GM18873 (cell line): Measurements from ENCODE around the gene RIBC2.
"Not testable (repeated sequence)": the region's sequence is repeated elsewhere in the genome, so short reads cannot be mapped to it uniquely, and the experiment has no call there.

Source experiments
- ATAC-seq: cut with Tn5 transposase; IDR thresholded peaks from one replicate; pipeline ENCODE4 v1.9.1; 2021; ENCODE audit warnings: mild to moderate bottlenecking, moderate library complexity, moderate number of reproducible peaks; ENCODE audit not compliant: unreplicated experiment, low FRiP score

Gene RIBC2

GRCh38 chr22:45423524-45423923, 10.0 kb downstream of the RIBC2 start:
- no peak for ATAC-seq

- no peak for ATAC-seq
Measured at GRCh38 chr22:45424241-45424731, 10.8 kb downstream of the RIBC2 start.

DNA sequence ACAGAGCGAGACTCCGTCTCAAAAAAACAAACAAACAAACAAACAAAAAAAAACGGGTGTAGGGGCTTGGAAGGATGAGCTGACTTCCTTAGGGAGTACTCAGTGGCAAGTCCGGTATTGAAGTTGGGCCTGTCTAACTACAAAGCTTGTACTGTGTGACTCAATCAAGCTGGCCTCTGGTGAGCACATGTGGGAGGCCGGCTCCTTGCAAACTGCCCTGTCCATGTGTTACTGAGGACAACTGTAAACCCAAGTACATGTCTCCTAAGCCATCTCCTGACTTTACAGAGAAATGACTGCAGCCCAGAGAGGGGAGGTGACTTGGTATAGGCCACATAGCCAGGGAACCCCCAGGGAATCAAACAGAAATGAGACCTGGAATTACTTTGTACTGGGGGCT, 11.6 kb downstream of the RIBC2 start:
- ATAC-seq: no peak

DNA sequence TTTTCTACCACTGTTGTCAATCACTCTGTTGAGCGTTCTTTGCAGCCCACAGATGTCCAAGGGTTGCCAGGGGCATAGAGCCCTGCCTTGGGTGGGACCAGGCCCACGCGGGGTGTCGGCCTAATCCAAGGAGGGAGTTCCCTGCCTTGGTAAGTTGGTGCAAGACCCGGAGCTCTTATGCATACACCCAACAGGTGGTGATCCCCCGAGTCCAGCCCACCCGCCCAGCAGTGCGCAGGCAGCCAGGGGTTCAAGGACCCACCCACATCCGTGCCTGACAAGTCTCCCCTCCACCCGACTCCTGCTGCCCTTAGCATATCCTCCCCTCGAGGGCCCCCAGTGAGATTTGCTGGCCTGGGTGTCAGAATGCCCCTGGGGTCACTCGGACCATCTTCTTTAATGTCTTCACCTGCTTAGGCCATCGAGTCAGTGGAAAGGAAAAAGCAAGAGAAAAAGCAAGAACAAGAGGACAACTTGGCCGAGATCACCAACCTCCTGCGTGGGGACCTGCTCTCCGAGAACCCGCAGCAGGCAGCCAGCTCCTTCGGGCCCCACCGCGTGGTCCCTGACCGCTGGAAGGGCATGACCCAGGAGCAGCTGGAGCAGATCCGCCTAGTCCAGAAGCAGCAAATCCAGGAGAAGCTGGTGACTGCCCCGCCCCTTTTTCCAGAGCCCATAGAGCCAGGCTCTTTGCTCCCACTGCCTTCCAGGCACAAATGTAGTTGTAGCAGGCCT, 12.2 kb downstream of the RIBC2 start:
- no peak for ATAC-seq

DNA sequence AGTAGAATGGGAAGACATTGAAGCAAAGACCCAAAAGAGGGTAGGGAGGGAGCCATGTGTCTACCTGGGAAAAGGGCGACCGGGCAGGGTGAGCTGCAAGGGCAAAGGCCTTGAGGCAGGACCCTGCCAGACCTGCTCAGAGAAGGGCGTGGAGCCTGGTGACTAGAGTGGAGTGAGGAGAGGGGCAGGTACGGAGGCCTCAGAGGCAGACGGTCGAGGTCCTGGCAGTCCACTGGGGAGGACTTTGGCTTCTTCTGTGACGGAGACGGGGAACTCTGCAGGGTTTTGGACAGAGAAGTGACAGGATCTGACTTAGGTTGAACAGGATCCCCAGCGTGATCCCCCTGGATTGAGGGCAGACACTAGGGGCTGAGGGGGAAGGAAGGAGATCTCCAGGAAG, 12.9 kb downstream of the RIBC2 start:
- no peak for ATAC-seq

GRCh38 chr22:45427114-45427513, 13.6 kb downstream of the RIBC2 start:
- ATAC-seq: no peak

GRCh38 chr22:45428391-45429385, 15.2 kb downstream of the RIBC2 start:
- ATAC-seq: no peak

GRCh38 chr22:45429424-45429823, 15.9 kb downstream of the RIBC2 start:
- ATAC-seq: no peak

GRCh38 chr22:45429981-45430775, 16.7 kb downstream of the RIBC2 start:
- no peak for ATAC-seq

- ATAC-seq: no peak
Measured at GRCh38 chr22:45430871-45431270, 17.4 kb downstream of the RIBC2 start.

GRCh38 chr22:45434981-45435380, 21.5 kb downstream of the RIBC2 start:
- no peak for ATAC-seq

DNA sequence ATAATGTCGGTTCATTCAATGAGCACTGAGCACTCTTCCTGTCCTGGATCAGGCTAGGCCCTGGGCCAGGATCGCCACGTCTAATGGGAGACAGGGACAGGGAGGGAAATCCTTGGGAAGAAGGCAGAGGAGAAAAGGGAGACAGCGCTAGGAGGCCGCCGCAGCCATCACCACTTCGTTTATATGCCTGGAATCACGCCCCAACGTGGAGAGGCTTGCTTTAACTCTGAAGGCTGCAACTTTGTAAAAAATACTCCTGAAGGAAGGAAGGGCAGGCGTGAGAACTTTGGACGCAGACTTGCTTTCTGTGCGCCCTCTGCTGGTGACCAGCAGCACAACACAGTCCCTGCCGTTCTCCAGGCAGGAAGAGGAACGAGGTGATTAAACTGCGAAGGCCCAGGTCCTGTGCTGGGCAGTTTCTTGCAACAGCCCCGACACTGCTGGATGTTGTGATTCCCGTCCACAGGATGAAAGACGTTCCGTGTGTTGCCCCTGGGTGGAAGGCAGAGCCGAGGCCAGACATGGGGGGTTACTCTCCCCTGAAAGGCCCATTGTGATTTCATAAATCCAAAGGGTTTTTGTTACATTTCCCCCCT, 22.1 kb downstream of the RIBC2 start:
- no peak for ATAC-seq

DNA sequence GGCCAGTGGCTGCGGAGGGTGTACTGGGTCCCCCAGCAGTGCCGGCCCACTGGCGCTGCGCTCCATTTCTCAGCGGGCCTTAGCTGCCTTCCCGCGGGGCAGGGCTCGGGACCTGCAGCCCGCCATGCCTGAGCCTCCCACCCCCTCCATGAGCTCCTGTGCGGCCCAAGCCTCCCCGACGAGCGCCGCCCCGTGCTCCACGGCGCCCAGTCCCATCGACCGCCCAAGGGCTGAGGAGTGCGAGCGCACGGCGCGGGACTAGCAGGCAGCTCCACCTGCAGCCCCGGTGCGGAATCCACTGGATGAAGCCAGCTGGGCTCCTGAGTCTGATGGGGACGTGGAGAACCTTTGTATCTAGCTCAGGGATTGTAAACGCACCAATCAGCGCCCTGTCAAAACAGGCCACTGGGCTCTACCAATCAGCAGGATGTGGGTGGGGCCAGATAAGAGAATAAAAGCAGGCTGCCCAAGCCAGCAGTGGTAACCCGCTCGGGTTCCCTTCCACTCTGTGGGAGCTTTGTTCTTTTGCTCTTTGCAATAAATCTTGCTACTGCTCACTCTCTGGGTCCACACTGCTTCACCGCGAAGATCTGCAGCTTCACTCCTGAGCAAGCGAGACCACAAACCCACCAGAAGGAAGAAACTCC, 23.5 kb downstream of the RIBC2 start:
- not testable (repeated sequence) for ATAC-seq

DNA sequence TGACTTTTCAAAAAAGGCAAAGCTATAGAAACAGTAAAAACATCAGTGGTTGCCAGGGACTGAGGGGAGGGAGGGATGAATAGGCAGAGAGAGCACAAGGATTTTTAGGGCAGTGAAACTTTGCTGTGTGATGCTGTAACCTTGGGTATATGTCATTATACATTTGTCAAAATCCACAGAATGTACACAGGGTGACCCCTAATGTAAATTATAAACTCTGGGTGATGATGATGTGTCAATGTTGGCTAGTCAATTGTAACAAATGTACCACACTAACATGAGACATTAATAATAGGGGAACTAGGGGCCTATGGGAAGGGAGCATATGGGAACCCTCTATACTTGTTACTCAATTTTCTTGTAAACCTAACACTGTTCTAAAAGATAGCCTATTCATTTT, 24.8 kb downstream of the RIBC2 start:
- no peak for ATAC-seq

DNA sequence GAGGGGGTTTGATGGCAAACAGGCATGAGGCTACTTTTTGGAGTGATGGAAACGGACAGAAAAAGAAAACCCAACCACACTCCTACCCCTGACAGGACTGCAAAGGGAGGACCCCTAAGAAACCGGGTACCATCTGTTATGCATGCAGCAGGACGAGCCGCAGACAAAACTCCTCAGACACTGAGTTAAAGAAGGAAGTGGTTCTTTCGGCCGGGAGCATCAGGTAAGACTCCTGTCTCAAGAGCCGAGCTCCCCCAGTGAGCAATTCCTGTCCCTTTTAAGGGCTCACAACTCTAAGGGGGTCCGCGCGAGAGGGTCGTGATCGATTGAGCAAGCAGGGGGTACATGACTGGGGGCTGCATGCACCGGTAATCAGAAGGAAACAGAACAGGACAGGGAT, 27.2 kb downstream of the RIBC2 start:
- ATAC-seq: not testable (repeated sequence)

DNA sequence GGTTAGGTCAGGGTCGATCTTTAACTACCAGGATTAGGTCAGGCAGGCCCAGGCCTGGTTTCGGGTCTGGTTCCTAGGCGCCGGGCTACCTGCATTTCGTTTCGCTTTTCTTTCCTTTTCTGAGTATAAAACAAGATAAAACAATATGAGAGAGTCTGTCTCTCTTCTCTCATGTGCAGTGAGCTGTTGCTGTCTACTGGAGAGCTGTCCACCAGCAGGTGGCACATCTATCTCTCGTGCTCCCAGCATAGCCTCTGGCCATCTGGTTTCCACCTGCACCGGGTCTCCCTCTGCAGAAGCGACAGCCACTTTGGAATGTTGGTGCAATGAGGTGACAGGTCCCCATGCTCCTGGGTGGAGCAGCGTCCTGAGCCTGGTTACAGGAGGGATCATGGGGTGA, 27.6 kb downstream of the RIBC2 start:
- no peak for ATAC-seq

DNA sequence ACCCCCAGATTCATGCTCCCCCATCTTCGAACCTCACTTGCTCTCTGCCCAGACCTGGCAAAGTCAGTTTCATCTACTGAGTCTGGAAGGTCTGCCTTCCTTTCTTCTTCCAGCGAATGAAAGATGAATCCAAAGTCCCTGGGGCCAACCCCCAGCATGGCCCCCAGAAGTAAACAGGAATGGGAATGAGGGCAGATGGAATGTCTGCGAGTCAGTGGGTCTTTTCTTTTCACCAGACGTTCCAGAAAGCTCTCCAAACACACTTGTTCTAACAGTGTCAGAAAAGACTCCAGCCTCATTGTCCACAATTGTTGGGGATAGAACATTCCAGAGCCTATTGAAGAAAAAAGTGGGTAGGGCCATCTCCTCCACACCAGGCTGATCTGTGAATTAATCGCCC, 28.6 kb downstream of the RIBC2 start:
- ATAC-seq: no peak

- no peak for ATAC-seq
Measured at GRCh38 chr22:45444168-45444567, 30.7 kb downstream of the RIBC2 start.

DNA sequence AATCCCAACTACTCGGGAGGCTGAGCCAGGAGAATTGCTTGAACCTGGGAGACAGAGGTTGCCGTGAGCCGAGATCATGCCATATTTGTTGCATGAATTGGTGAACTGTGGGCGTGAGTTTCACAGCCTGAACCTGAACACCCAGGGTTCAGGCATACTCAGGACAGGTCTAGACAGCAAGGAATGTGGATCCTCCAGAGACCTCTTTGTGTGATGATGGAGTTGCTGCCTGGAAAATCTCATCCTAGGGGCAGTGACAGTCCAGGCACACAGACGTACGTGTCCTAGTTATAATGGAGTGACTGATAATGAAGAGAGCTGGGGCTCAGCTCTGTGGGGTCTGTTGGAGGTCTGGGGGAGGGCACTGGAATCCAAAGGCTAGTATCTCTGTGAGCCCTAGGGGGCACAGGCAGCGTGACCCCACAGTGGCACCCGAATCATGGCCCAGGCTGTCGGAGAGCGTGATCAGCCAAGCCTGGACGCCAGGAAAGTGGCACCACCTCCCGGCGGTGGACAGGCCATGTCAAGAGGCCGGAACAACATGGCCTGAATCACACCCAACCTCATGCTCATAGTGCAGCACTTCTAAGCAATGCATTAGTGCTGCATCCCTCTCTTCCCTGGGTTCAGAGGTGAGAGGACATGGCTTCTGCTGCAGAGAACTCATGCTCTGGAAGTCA, 31.7 kb downstream of the RIBC2 start:
- ATAC-seq: no peak
